H54 (cell line): Measurements from ENCODE around the gene LRRC61.

Source experiments
- DNase-seq: peaks from one replicate; pipeline ENCODE4 v3.0.0; 2011; ENCODE audit warnings: low spot score, mixed read lengths; ENCODE audit not compliant: insufficient read length
- FAIRE-seq: peaks from 3 replicates; lab custom pipeline; 2011; peaks lifted over from hg19 to GRCh38; lab: Jason Lieb, UNC
- POLR2A ChIP-seq: IDR thresholded peaks from 2 replicates; pipeline ENCODE4 v1.6.1; 2011; ENCODE audit warnings: low read depth, mild to moderate bottlenecking, low read length

Gene LRRC61

GRCh38 chr7:150335774-150336112, 12.6 kb downstream of the LRRC61 start:
- TF ChIP-seq POLR2A: no peak
- DNase-seq (no peak), FAIRE-seq (no peak)

GRCh38 chr7:150336746-150337145, 13.6 kb downstream of the LRRC61 start:
- DNase-seq (no peak), FAIRE-seq (no peak)
- TF ChIP-seq POLR2A: no peak

- no peak for TF ChIP-seq POLR2A
- DNase-seq (no peak), FAIRE-seq (no peak)
Observed at GRCh38 chr7:150337179-150337578, 14.0 kb downstream of the LRRC61 start.

GRCh38 chr7:150337659-150338081, 14.5 kb downstream of the LRRC61 start:
- DNase-seq (no peak), FAIRE-seq (no peak)

GRCh38 chr7:150338166-150338829, 15.1 kb downstream of the LRRC61 start:
- DNase-seq (no peak), FAIRE-seq (no peak)
- no peak for TF ChIP-seq POLR2A

More at GRCh38 chr7:150337659-150338081, 14.5 kb downstream of the LRRC61 start:
- TF ChIP-seq POLR2A: no peak

GRCh38 chr7:150339409-150339809, 16.3 kb downstream of the LRRC61 start:
- no peak for FAIRE-seq
- no peak for TF ChIP-seq POLR2A
- no peak for DNase-seq

- DNase-seq (no peak), FAIRE-seq (no peak)
- no peak for TF ChIP-seq POLR2A
Observed at GRCh38 chr7:150340024-150340749, 17.0 kb downstream of the LRRC61 start.

GRCh38 chr7:150340875-150341262, 17.7 kb downstream of the LRRC61 start:
- DNase-seq (no peak), FAIRE-seq (no peak)
- no peak for TF ChIP-seq POLR2A

GRCh38 chr7:150341263-150342120, 18.3 kb downstream of the LRRC61 start, which contains the start of gene RARRES2:
Gene RARRES2 (minus strand): TSS chr7:150341629. CDS start chr7:150340609, 1,020 bp downstream.
- DNase-seq: no peak
- no peak for FAIRE-seq
- TF ChIP-seq POLR2A: no peak

GRCh38 chr7:150342121-150342408, 18.9 kb downstream of the LRRC61 start:
- no peak for FAIRE-seq
- TF ChIP-seq POLR2A: no peak

GRCh38 chr7:150343225-150343624, 20.1 kb downstream of the LRRC61 start:
- DNase-seq: no peak
- no peak for FAIRE-seq
- TF ChIP-seq POLR2A: no peak

More at GRCh38 chr7:150342121-150342408, 18.9 kb downstream of the LRRC61 start:
- no peak for DNase-seq

GRCh38 chr7:150344299-150344698, 21.1 kb downstream of the LRRC61 start:
- FAIRE-seq (no peak), DNase-seq (no peak)

GRCh38 chr7:150345012-150345411, 21.9 kb downstream of the LRRC61 start:
- no peak for TF ChIP-seq POLR2A

More at GRCh38 chr7:150344299-150344698, 21.1 kb downstream of the LRRC61 start:
- no peak for TF ChIP-seq POLR2A

GRCh38 chr7:150346922-150347321, 23.8 kb downstream of the LRRC61 start:
- no peak for FAIRE-seq
- no peak for DNase-seq
- TF ChIP-seq POLR2A: no peak

More at GRCh38 chr7:150345012-150345411, 21.9 kb downstream of the LRRC61 start:
- FAIRE-seq: no peak
- DNase-seq: no peak
